Tibial nerve (tissue), 4 donors: ENCODE results near the gene DAZAP1. TPM values are rescaled to one million over a fixed set of nuclear protein-coding genes. Genes with fewer than 3 reads are reported as not detected.

ENCODE experiments used
- DNase-seq, 2 donors: peaks; one replicate each; pipeline ENCODE4 v3.0.0-alpha.2; 2019; ENCODE audit warnings: low spot score in 2 of 2
- H3K27ac ChIP-seq, 4 donors: fragments of 200-600 bp; sonication (generic) in 3 of 4; one replicate each; pipeline ENCODE4 v1.5.1; 2017 to 2019; ENCODE audit warnings: mild to moderate bottlenecking in 1 of 4
- H3K27me3 ChIP-seq, 2 donors: fragments of 200-600 bp; sonication (generic) in 1 of 2; one replicate each; pipeline versions ENCODE4 v1.5.1 to v1.6.0; 2017 to 2019
- H3K36me3 ChIP-seq, 3 donors: fragments of 200-600 bp; sonication (generic); one replicate each; pipeline ENCODE4 v1.5.1; 2018 to 2019
- H3K4me1 ChIP-seq, 4 donors: fragments of 200-600 bp; sonication (generic) in 3 of 4; one replicate each; pipeline ENCODE4 v1.5.1; 2017 to 2019
- H3K4me3 ChIP-seq, 4 donors: fragments of 200-600 bp; sonication (generic) in 3 of 4; one replicate each; pipeline ENCODE4 v1.5.1; 2017 to 2019; ENCODE audit warnings: mild to moderate bottlenecking in 1 of 4, moderate library complexity in 1 of 4
- H3K9me3 ChIP-seq, 4 donors: fragments of 200-600 bp; sonication (generic) in 3 of 4; one replicate each; pipeline ENCODE4 v1.5.1; 2017 to 2019
- CTCF ChIP-seq, 5 experiments: fragments of 200-600 bp in 3 of 5; fragments of 450-650 bp in 2 of 5; sonication (generic) in 3 of 5; IDR thresholded peaks; one replicate each; pipeline ENCODE4 v1.5.1; 2016 to 2019; ENCODE audit warnings: antibody characterized with exemption in 5 of 5, mild to moderate bottlenecking in 3 of 5, moderate library complexity in 2 of 5
- EP300 ChIP-seq, 2 donors: sonication (generic); formaldehyde crosslinking; IDR thresholded peaks; one replicate each; pipeline ENCODE4 v1.6.1; 2017; ENCODE audit warnings: antibody characterized with exemption in 2 of 2, mild to moderate bottlenecking in 1 of 2
- POLR2A ChIP-seq, 2 donors: fragments of 450-650 bp; IDR thresholded peaks; one replicate each; pipeline ENCODE4 v1.6.1; 2017; ENCODE audit warnings: antibody characterized with exemption in 2 of 2, mild to moderate bottlenecking in 2 of 2, moderate library complexity in 2 of 2
- WGBS, 2 donors: methylation state at CpG; one replicate each; pipeline ENCODE4 v1.1.5; 2018; 5-methylcytosine and 5-hydroxymethylcytosine counted together
- total RNA-seq, 4 donors: library from RNA; depleted of rRNA; stranded (reverse); fragments of >200 nt; gene quantifications; one replicate each; pipeline ENCODE4 v1.1.0, GENCODE V29; 2016

The DAZAP1 gene
- total RNA-seq, 4 donors from 2014 or later = 34.3 to 68.4 (median 61.0) TPM

GRCh38 chr19:1389033-1389940 is 18.1 kb upstream of the DAZAP1 start:
- Histone ChIP-seq H3K36me3 (peaks cover 4 to 79% (median 20%) of the 10 kb centered on the region in 3 donors), H3K27ac (peak overlapping the region in 2 of 4 donors; percentile 4 to 38), H3K4me3 (no peak overlapping the region), H3K4me1 (peaks cover 0 to 33% (median 11%) of the 10 kb centered on the region in 4 donors), H3K27me3 (no peaks in the 10 kb centered on the region), H3K9me3 (no peaks in the 10 kb centered on the region)
- no peak for DNase-seq
- no peak for TF ChIP-seq EP300 (IDR thresholded peaks at IDR 0.05)
- TF ChIP-seq CTCF (IDR thresholded peaks at IDR 0.05) = no peak
- TF ChIP-seq POLR2A (IDR thresholded peaks at IDR 0.05) = no peak
- WGBS, 2 donors = 78 to 82% methylated on average over 38 of the region's 39 CpGs

- Histone ChIP-seq H3K9me3 (no peaks in the 10 kb centered on the region), H3K27ac (no peak overlapping the region), H3K4me1 (peaks cover 0 to 28% (median 2%) of the 10 kb centered on the region in 4 donors), H3K36me3 (peaks cover 4 to 94% (median 20%) of the 10 kb centered on the region in 3 donors), H3K27me3 (no peaks in the 10 kb centered on the region), H3K4me3 (no peak overlapping the region)
- WGBS, 2 donors = 93 to 94% methylated on average over 39 to 42 of the region's 42 CpGs
- no peak for TF ChIP-seq POLR2A (IDR thresholded peaks at IDR 0.05)
- TF ChIP-seq CTCF (IDR thresholded peaks at IDR 0.05) = no peak
- no peak for TF ChIP-seq EP300 (IDR thresholded peaks at IDR 0.05)
- DNase-seq = no peak
Observed at GRCh38 chr19:1390890-1391423, 16.4 kb upstream of the DAZAP1 start.

GRCh38 chr19:1392407-1392806 is 15.0 kb upstream of the DAZAP1 start:
- TF ChIP-seq POLR2A (IDR thresholded peaks at IDR 0.05) = no peak
- no peak for TF ChIP-seq EP300 (IDR thresholded peaks at IDR 0.05)
- TF ChIP-seq CTCF (IDR thresholded peaks at IDR 0.05) = no peak
- 92 to 95% methylated on average over 15 of the region's 15 CpGs for WGBS, 2 donors
- Histone ChIP-seq H3K36me3 (peaks cover 4 to 86% (median 20%) of the 10 kb centered on the region in 3 donors), H3K4me1 (peaks cover 0 to 26% (median 11%) of the 10 kb centered on the region in 4 donors), H3K27me3 (no peaks in the 10 kb centered on the region), H3K27ac (no peak overlapping the region), H3K9me3 (no peaks in the 10 kb centered on the region), H3K4me3 (no peak overlapping the region)
- DNase-seq = no peak

- H3K9me3 ChIP-seq = no peaks in the 10 kb centered on the region
- 89 to 93% methylated on average over 37 of the region's 37 CpGs for WGBS, 2 donors
- no peak for TF ChIP-seq POLR2A (IDR thresholded peaks at IDR 0.05)
- TF ChIP-seq EP300 (IDR thresholded peaks at IDR 0.05) = no peak
- TF ChIP-seq CTCF (IDR thresholded peaks at IDR 0.05) = no peak
- DNase-seq = no peak
- H3K27ac ChIP-seq = no peak overlapping the region
- no peaks in the 10 kb centered on the region for H3K27me3 ChIP-seq
- H3K36me3 ChIP-seq = peaks cover 4 to 83% (median 20%) of the 10 kb centered on the region in 3 donors
- peaks cover 0 to 24% (median 11%) of the 10 kb centered on the region in 4 donors for H3K4me1 ChIP-seq
- no peak overlapping the region for H3K4me3 ChIP-seq
Observed at GRCh38 chr19:1392939-1393530, 14.4 kb upstream of the DAZAP1 start.
